ENCODE measurements around the gene SMPDL3A. TPM values are rescaled to one million over a fixed set of nuclear protein-coding genes. Genes with fewer than 3 reads are reported as not detected.

SMPDL3A gene
- total RNA-seq, 1 donor from 2014 or later: 17.9 TPM

GRCh38 chr6:122799140-122799745 lies 10.2 kb downstream of the SMPDL3A start:
- Histone ChIP-seq H3K27ac (no peak overlapping the region), H3K4me3 (no peak overlapping the region), H3K9me3 (no peaks in the 10 kb centered on the region), H3K36me3 (peaks cover 5% of the 10 kb centered on the region), H3K4me1 (no peaks in the 10 kb centered on the region), H3K27me3 (ENCODE audit: low read depth) (no peaks in the 10 kb centered on the region)
- ATAC-seq (peak in 1 of 2 donors; percentile 9), DNase-seq (no peak)
- intact Hi-C loops (cut with DNase I): no loop called here
- TF ChIP-seq CTCF (IDR thresholded peaks at IDR 0.05): no peak

GRCh38 chr6:122799916-122800686 lies 11.0 kb downstream of the SMPDL3A start:
- Histone ChIP-seq H3K9me3 (no peaks in the 10 kb centered on the region), H3K27me3 (ENCODE audit: low read depth) (no peaks in the 10 kb centered on the region), H3K4me1 (no peaks in the 10 kb centered on the region), H3K4me3 (no peak overlapping the region), H3K36me3 (peaks cover 10% of the 10 kb centered on the region), H3K27ac (no peak overlapping the region)
- DNase-seq (no peak), ATAC-seq (no peak)
- TF ChIP-seq CTCF (IDR thresholded peaks at IDR 0.05): no peak
- intact Hi-C loops (cut with DNase I): no loop called here

GRCh38 chr6:122800906-122801305 lies 11.8 kb downstream of the SMPDL3A start:
- no peak overlapping the region for H3K27ac ChIP-seq
- H3K27me3 ChIP-seq (ENCODE audit: low read depth): no peaks in the 10 kb centered on the region
- H3K36me3 ChIP-seq: peaks cover 18% of the 10 kb centered on the region
- intact Hi-C loops (cut with DNase I): no loop called here
- H3K4me3 ChIP-seq: no peak overlapping the region
- no peaks in the 10 kb centered on the region for H3K4me1 ChIP-seq
- H3K9me3 ChIP-seq: no peaks in the 10 kb centered on the region
- TF ChIP-seq CTCF (IDR thresholded peaks at IDR 0.05): no peak
- DNase-seq (no peak), ATAC-seq (no peak)

GRCh38 chr6:122801397-122801796 lies 12.3 kb downstream of the SMPDL3A start:
- ATAC-seq (no peak), DNase-seq (no peak)
- Histone ChIP-seq H3K27me3 (ENCODE audit: low read depth) (no peaks in the 10 kb centered on the region), H3K36me3 (peaks cover 18% of the 10 kb centered on the region), H3K4me3 (no peak overlapping the region), H3K4me1 (no peaks in the 10 kb centered on the region), H3K27ac (no peak overlapping the region), H3K9me3 (no peaks in the 10 kb centered on the region)
- intact Hi-C loops (cut with DNase I): no loop called here
- no peak for TF ChIP-seq CTCF (IDR thresholded peaks at IDR 0.05)

GRCh38 chr6:122803171-122803661 lies 14.2 kb downstream of the SMPDL3A start:
- Histone ChIP-seq H3K36me3 (peaks cover 13% of the 10 kb centered on the region), H3K27me3 (ENCODE audit: low read depth) (no peaks in the 10 kb centered on the region), H3K4me1 (no peaks in the 10 kb centered on the region), H3K27ac (no peak overlapping the region), H3K4me3 (no peak overlapping the region), H3K9me3 (no peaks in the 10 kb centered on the region)
- DNase-seq (no peak), ATAC-seq (no peak)
- TF ChIP-seq CTCF (IDR thresholded peaks at IDR 0.05): no peak
- intact Hi-C loops (cut with DNase I): no loop called here

All from lower lobe of right lung (tissue), 2 donors.